ENCODE data around the gene VGLL4.
A peak's percentile ranks its signal among the peaks of the same experiment; 100 is the strongest.

VGLL4 gene

GRCh38 chr3:11551036-11551435, 92.7 kb downstream of the VGLL4 start:
- no peak overlapping the region for H3K4me2 ChIP-seq (ENCODE audit: low read depth, low read length, poor library complexity, severe bottlenecking)
- H3K79me2 ChIP-seq (ENCODE audit: insufficient read depth, low read length) = no peaks in the 10 kb centered on the region
- no peak overlapping the region for H2AFZ ChIP-seq (ENCODE audit: low read depth, low read length, severe bottlenecking)
- H3K9me3 ChIP-seq (ENCODE audit: insufficient read depth, low read length) = no peaks in the 10 kb centered on the region
- H3K27ac ChIP-seq (ENCODE audit: low read depth, low read length) = no peak overlapping the region
- TF ChIP-seq CTCF (IDR thresholded peaks at IDR 0.05; ENCODE audit: insufficient read depth, low read length, poor library complexity, severe bottlenecking) = no peak
- no peak for TF ChIP-seq EZH2phosphoT487 (conservative IDR thresholded peaks at IDR 0.05; ENCODE audit: low read length)
- no peak overlapping the region for H3K4me3 ChIP-seq (ENCODE audit: insufficient read depth, low read length, poor library complexity, severe bottlenecking)
- no peaks in the 10 kb centered on the region for H4K20me1 ChIP-seq (ENCODE audit: low read depth, low read length)
- peaks cover 11% of the 10 kb centered on the region; the same call in 1 of the 2 replicates for H3F3A ChIP-seq (ENCODE audit: insufficient read depth)
- H3K9ac ChIP-seq (ENCODE audit: low read length) = no peak overlapping the region
- H3K36me3 ChIP-seq (ENCODE audit: low read length) = no peaks in the 10 kb centered on the region
- no peaks in the 10 kb centered on the region for H3K9me2 ChIP-seq (replicated peaks; ENCODE audit: insufficient read depth, low read length)
- no peaks in the 10 kb centered on the region for H3K27me3 ChIP-seq (ENCODE audit: low read length)

GRCh38 chr3:11549580-11550140, 94.1 kb downstream of the VGLL4 start:
- Histone ChIP-seq H3K27me3 (ENCODE audit: low read length) (no peaks in the 10 kb centered on the region), H3K9me3 (ENCODE audit: insufficient read depth, low read length) (no peaks in the 10 kb centered on the region), H4K20me1 (ENCODE audit: low read depth, low read length) (no peaks in the 10 kb centered on the region), H3F3A (ENCODE audit: insufficient read depth) (peaks cover 11% of the 10 kb centered on the region; the same call in 1 of the 2 replicates), H3K9ac (ENCODE audit: low read length) (no peak overlapping the region), H3K27ac (ENCODE audit: low read depth, low read length) (peak overlapping the region; percentile 58), H3K4me2 (ENCODE audit: low read depth, low read length, poor library complexity, severe bottlenecking) (peak overlapping the region; percentile 46), H2AFZ (ENCODE audit: low read depth, low read length, severe bottlenecking) (no peak overlapping the region), H3K9me2 (replicated peaks; ENCODE audit: insufficient read depth, low read length) (no peaks in the 10 kb centered on the region), H3K36me3 (ENCODE audit: low read length) (no peaks in the 10 kb centered on the region), H3K4me3 (ENCODE audit: insufficient read depth, low read length, poor library complexity, severe bottlenecking) (no peak overlapping the region), H3K79me2 (ENCODE audit: insufficient read depth, low read length) (no peaks in the 10 kb centered on the region)
- TF ChIP-seq EZH2phosphoT487 (conservative IDR thresholded peaks at IDR 0.05; ENCODE audit: low read length) = no peak
- TF ChIP-seq CTCF (IDR thresholded peaks at IDR 0.05; ENCODE audit: insufficient read depth, low read length, poor library complexity, severe bottlenecking) = no peak

- H3K27ac ChIP-seq (ENCODE audit: low read depth, low read length) = peak overlapping the region; percentile 58; the same call in 1 of the 2 replicates
- H3F3A ChIP-seq (ENCODE audit: insufficient read depth) = peaks cover 11% of the 10 kb centered on the region; the same call in 1 of the 2 replicates
- H2AFZ ChIP-seq (ENCODE audit: low read depth, low read length, severe bottlenecking) = no peak overlapping the region
- no peaks in the 10 kb centered on the region for H4K20me1 ChIP-seq (ENCODE audit: low read depth, low read length)
- H3K4me3 ChIP-seq (ENCODE audit: insufficient read depth, low read length, poor library complexity, severe bottlenecking) = no peak overlapping the region
- no peak for TF ChIP-seq CTCF (IDR thresholded peaks at IDR 0.05; ENCODE audit: insufficient read depth, low read length, poor library complexity, severe bottlenecking)
- TF ChIP-seq EZH2phosphoT487 (conservative IDR thresholded peaks at IDR 0.05; ENCODE audit: low read length) = no peak
- H3K4me2 ChIP-seq (ENCODE audit: low read depth, low read length, poor library complexity, severe bottlenecking) = no peak overlapping the region
- H3K79me2 ChIP-seq (ENCODE audit: insufficient read depth, low read length) = no peaks in the 10 kb centered on the region
- no peaks in the 10 kb centered on the region for H3K9me3 ChIP-seq (ENCODE audit: insufficient read depth, low read length)
- H3K27me3 ChIP-seq (ENCODE audit: low read length) = no peaks in the 10 kb centered on the region
- no peaks in the 10 kb centered on the region for H3K36me3 ChIP-seq (ENCODE audit: low read length)
- no peak overlapping the region for H3K9ac ChIP-seq (ENCODE audit: low read length)
- no peaks in the 10 kb centered on the region for H3K9me2 ChIP-seq (replicated peaks; ENCODE audit: insufficient read depth, low read length)
Measured at GRCh38 chr3:11548721-11549131, 95.0 kb downstream of the VGLL4 start.
